AG04450 (cell line): ENCODE measurements around the gene CADM1. TPM values are rescaled to one million over a fixed set of nuclear protein-coding genes. Genes with fewer than 3 reads are reported as not detected.

Source experiments
- CTCF ChIA-PET: fragments of 300-600, 350-600 bp; formaldehyde crosslinking; extraction: SDS; loops from one replicate; lab custom pipeline; 2022; ENCODE audit warnings: antibody characterized with exemption, inconsistent platforms; lab: Charles Lee
- POLR2A ChIA-PET: fragments of 350-600 bp; formaldehyde crosslinking; extraction: SDS; loops from one replicate; lab custom pipeline; 2021; ENCODE audit warnings: antibody characterized with exemption, inconsistent platforms; lab: Yijun Ruan, JAX
- DNase-seq: peaks from one replicate; pipeline ENCODE4 v3.0.0-alpha.2; 2011; ENCODE audit warnings: low read depth, low spot score
- H3K27ac ChIP-seq: one replicate; pipeline ENCODE4 v1.5.1; 2012; ENCODE audit warnings: low read depth, low read length, control low read depth
- H3K27me3 ChIP-seq: one replicate; pipeline ENCODE4 v1.6.0; 2012; ENCODE audit warnings: low read length; ENCODE audit not compliant: control insufficient read depth, insufficient read depth
- H3K4me3 ChIP-seq: 2 replicates; pipeline ENCODE4 v1.5.1; 2011; ENCODE audit warnings: mild to moderate bottlenecking, low read depth, low read length, control low read depth
- H3K9me3 ChIP-seq: 2 replicates; pipeline ENCODE4 v1.5.1; 2012; ENCODE audit warnings: low read length; ENCODE audit not compliant: control insufficient read depth, insufficient read depth
- CTCF ChIP-seq: IDR thresholded peaks from 2 replicates; pipeline ENCODE4 v1.5.1; 2011; ENCODE audit warnings: low read depth, low read length, control low read depth, inconsistent platforms
- polyA plus RNA-seq: library from polyadenylated mRNA; depleted of rRNA; stranded (reverse); fragments of >200 nt; gene quantifications from 2 replicates; pipeline ENCODE4 v1.2.3, GENCODE V29; 2011

CADM1 gene
- polyA plus RNA-seq, 1 experiment = 70.7 TPM

- H3K27ac ChIP-seq = no peak overlapping the region
- no peak overlapping the region for H3K4me3 ChIP-seq
- DNase-seq = no peak
- H3K27me3 ChIP-seq = no peaks in the 10 kb centered on the region
- ChIA-PET POLR2A (no interaction called here), CTCF (no interaction called here)
- H3K9me3 ChIP-seq = no peaks in the 10 kb centered on the region
- no peak for TF ChIP-seq CTCF
Measured at GRCh38 chr11:115185507-115185906, 318.7 kb downstream of the CADM1 start.

- Histone ChIP-seq H3K4me3 (no peak overlapping the region), H3K27me3 (no peaks in the 10 kb centered on the region), H3K27ac (no peak overlapping the region), H3K9me3 (no peaks in the 10 kb centered on the region)
- TF ChIP-seq CTCF = no peak
- POLR2A ChIA-PET = no interaction called here
- DNase-seq = no peak
- CTCF ChIA-PET = interaction anchor here (0.8 to 1.1 kb wide), 3 partner anchors 10 to 15 kb away, joined by 3 to 5 read pairs (median 3); no protein-coding TSS in a partner anchor
Measured at GRCh38 chr11:115184901-115185300, 319.3 kb downstream of the CADM1 start.

- no peak for DNase-seq
- ChIA-PET CTCF (interaction anchor here (0.7 to 1.1 kb wide), 3 partner anchors 13 to 141 kb away, joined by 3 to 5 read pairs (median 3); no protein-coding TSS in a partner anchor), POLR2A (no interaction called here)
- H3K27me3 ChIP-seq = no peaks in the 10 kb centered on the region
- H3K4me3 ChIP-seq = no peak overlapping the region
- TF ChIP-seq CTCF = no peak
- no peak overlapping the region for H3K27ac ChIP-seq
- H3K9me3 ChIP-seq = no peaks in the 10 kb centered on the region
Measured at GRCh38 chr11:115183830-115184229, 320.4 kb downstream of the CADM1 start.

GRCh38 chr11:115183136-115183535 lies 321.1 kb downstream of the CADM1 start:
- Histone ChIP-seq H3K4me3 (no peak overlapping the region), H3K27ac (no peak overlapping the region), H3K9me3 (no peaks in the 10 kb centered on the region), H3K27me3 (no peaks in the 10 kb centered on the region)
- CTCF ChIA-PET = no interaction called here
- POLR2A ChIA-PET = no interaction called here
- TF ChIP-seq CTCF = no peak
- no peak for DNase-seq

- no peak for TF ChIP-seq CTCF
- DNase-seq = no peak
- H3K27ac ChIP-seq = no peak overlapping the region
- CTCF ChIA-PET = interaction anchor here (1.7 kb wide), 1 partner anchor 10 kb away, joined by 4 read pairs; no protein-coding TSS in a partner anchor
- no peaks in the 10 kb centered on the region for H3K9me3 ChIP-seq
- H3K4me3 ChIP-seq = no peak overlapping the region
- POLR2A ChIA-PET = no interaction called here
- H3K27me3 ChIP-seq = no peaks in the 10 kb centered on the region
Measured at GRCh38 chr11:115182282-115182955, 321.8 kb downstream of the CADM1 start.
